Measurements from ENCODE around the gene KRT79. TPM values are rescaled to one million over a fixed set of nuclear protein-coding genes. Genes with fewer than 3 reads are reported as not detected.

Gene KRT79
- polyA plus RNA-seq, 1 donor: not detected

GRCh38 chr12:52817699-52818238, 16.3 kb downstream of the KRT79 start:
- no CpG with 5 or more reads among the region's 2 CpGs for WGBS (ENCODE audit: insufficient coverage, low lambda C conversion rate)

GRCh38 chr12:52817003-52817698, 17.0 kb downstream of the KRT79 start:
- H3K27ac ChIP-seq (ENCODE audit: low read length): no peak overlapping the region
- no peak overlapping the region for H3K4me3 ChIP-seq (ENCODE audit: low read length)
- WGBS (ENCODE audit: insufficient coverage, low lambda C conversion rate): 100% methylated on average over 2 of the region's 8 CpGs
- peaks cover 10% of the 10 kb centered on the region for H3K4me1 ChIP-seq (ENCODE audit: control insufficient read depth, insufficient read depth, low read length)
- no peaks in the 10 kb centered on the region for H3K9me3 ChIP-seq (ENCODE audit: control insufficient read depth, low read depth, low read length)
- DNase-seq: no peak
- no peaks in the 10 kb centered on the region for H3K36me3 ChIP-seq (ENCODE audit: control insufficient read depth, insufficient read depth, low read length)
- no peaks in the 10 kb centered on the region for H3K27me3 ChIP-seq (ENCODE audit: control insufficient read depth, insufficient read depth, low read length)

More at GRCh38 chr12:52817699-52818238, 16.3 kb downstream of the KRT79 start:
- Histone ChIP-seq H3K4me3 (ENCODE audit: low read length) (no peak overlapping the region), H3K27ac (ENCODE audit: low read length) (no peak overlapping the region), H3K27me3 (ENCODE audit: control insufficient read depth, insufficient read depth, low read length) (no peaks in the 10 kb centered on the region), H3K4me1 (ENCODE audit: control insufficient read depth, insufficient read depth, low read length) (peaks cover 13% of the 10 kb centered on the region), H3K9me3 (ENCODE audit: control insufficient read depth, low read depth, low read length) (no peaks in the 10 kb centered on the region), H3K36me3 (ENCODE audit: control insufficient read depth, insufficient read depth, low read length) (no peaks in the 10 kb centered on the region)
- no peak for DNase-seq

GRCh38 chr12:52815676-52816588, 18.2 kb downstream of the KRT79 start:
- no peaks in the 10 kb centered on the region for H3K9me3 ChIP-seq (ENCODE audit: control insufficient read depth, low read depth, low read length)
- H3K27ac ChIP-seq (ENCODE audit: low read length): no peak overlapping the region
- 80% methylated on average over 1 of the region's 9 CpGs for WGBS (ENCODE audit: insufficient coverage, low lambda C conversion rate)
- H3K36me3 ChIP-seq (ENCODE audit: control insufficient read depth, insufficient read depth, low read length): no peaks in the 10 kb centered on the region
- H3K27me3 ChIP-seq (ENCODE audit: control insufficient read depth, insufficient read depth, low read length): peaks cover 4% of the 10 kb centered on the region
- no peak for DNase-seq
- peaks cover 8% of the 10 kb centered on the region for H3K4me1 ChIP-seq (ENCODE audit: control insufficient read depth, insufficient read depth, low read length)
- H3K4me3 ChIP-seq (ENCODE audit: low read length): no peak overlapping the region

- Histone ChIP-seq H3K4me3 (ENCODE audit: low read length) (no peak overlapping the region), H3K36me3 (ENCODE audit: control insufficient read depth, insufficient read depth, low read length) (no peaks in the 10 kb centered on the region), H3K27ac (ENCODE audit: low read length) (no peak overlapping the region), H3K27me3 (ENCODE audit: control insufficient read depth, insufficient read depth, low read length) (peaks cover 4% of the 10 kb centered on the region), H3K9me3 (ENCODE audit: control insufficient read depth, low read depth, low read length) (no peaks in the 10 kb centered on the region), H3K4me1 (ENCODE audit: control insufficient read depth, insufficient read depth, low read length) (peaks cover 8% of the 10 kb centered on the region)
- WGBS (ENCODE audit: insufficient coverage, low lambda C conversion rate): 100% methylated on average over 2 of the region's 4 CpGs
- DNase-seq: no peak
Measured at GRCh38 chr12:52815161-52815560, 18.9 kb downstream of the KRT79 start.

GRCh38 chr12:52814710-52815155, 19.4 kb downstream of the KRT79 start:
- H3K9me3 ChIP-seq (ENCODE audit: control insufficient read depth, low read depth, low read length): no peaks in the 10 kb centered on the region
- peaks cover 8% of the 10 kb centered on the region for H3K4me1 ChIP-seq (ENCODE audit: control insufficient read depth, insufficient read depth, low read length)
- H3K36me3 ChIP-seq (ENCODE audit: control insufficient read depth, insufficient read depth, low read length): no peaks in the 10 kb centered on the region
- 80% methylated on average over 1 of the region's 4 CpGs for WGBS (ENCODE audit: insufficient coverage, low lambda C conversion rate)
- no peak overlapping the region for H3K4me3 ChIP-seq (ENCODE audit: low read length)
- H3K27me3 ChIP-seq (ENCODE audit: control insufficient read depth, insufficient read depth, low read length): peaks cover 4% of the 10 kb centered on the region
- DNase-seq: no peak
- H3K27ac ChIP-seq (ENCODE audit: low read length): no peak overlapping the region

GRCh38 chr12:52813885-52814709, 20.0 kb downstream of the KRT79 start, which contains the start of gene KRT4:
TSS of gene KRT4 (minus strand) at chr12:52814116. CDS start at chr12:52814058, 58 bp downstream.
- Histone ChIP-seq H3K27ac (ENCODE audit: low read length) (no peak within 1 kb of the TSS), H3K27me3 (ENCODE audit: control insufficient read depth, insufficient read depth, low read length) (peaks cover 4% of the 10 kb centered on the region)
- no CpG with 5 or more reads among the region's 15 CpGs for WGBS (ENCODE audit: insufficient coverage, low lambda C conversion rate)

GRCh38 chr12:52813203-52813819, 20.8 kb downstream of the KRT79 start:
- Histone ChIP-seq H3K27me3 (ENCODE audit: control insufficient read depth, insufficient read depth, low read length) (peaks cover 4% of the 10 kb centered on the region), H3K36me3 (ENCODE audit: control insufficient read depth, insufficient read depth, low read length) (no peaks in the 10 kb centered on the region), H3K9me3 (ENCODE audit: control insufficient read depth, low read depth, low read length) (no peaks in the 10 kb centered on the region), H3K4me1 (ENCODE audit: control insufficient read depth, insufficient read depth, low read length) (peaks cover 3% of the 10 kb centered on the region), H3K27ac (ENCODE audit: low read length) (no peak overlapping the region), H3K4me3 (ENCODE audit: low read length) (no peak overlapping the region)
- DNase-seq: no peak
- no CpG with 5 or more reads among the region's 10 CpGs for WGBS (ENCODE audit: insufficient coverage, low lambda C conversion rate)

More at GRCh38 chr12:52813885-52814709, 20.0 kb downstream of the KRT79 start, which contains the start of gene KRT4:
- Histone ChIP-seq H3K4me1 (ENCODE audit: control insufficient read depth, insufficient read depth, low read length) (peaks cover 8% of the 10 kb centered on the region), H3K36me3 (ENCODE audit: control insufficient read depth, insufficient read depth, low read length) (no peaks in the 10 kb centered on the region), H3K4me3 (ENCODE audit: low read length) (no peak within 1 kb of the TSS), H3K9me3 (ENCODE audit: control insufficient read depth, low read depth, low read length) (no peaks in the 10 kb centered on the region)
- DNase-seq: no peak

GRCh38 chr12:52812749-52813148, 21.4 kb downstream of the KRT79 start:
- no CpG with 5 or more reads among the region's 3 CpGs for WGBS (ENCODE audit: insufficient coverage, low lambda C conversion rate)
- no peak for DNase-seq
- H3K27ac ChIP-seq (ENCODE audit: low read length): no peak overlapping the region
- H3K9me3 ChIP-seq (ENCODE audit: control insufficient read depth, low read depth, low read length): no peaks in the 10 kb centered on the region
- H3K4me1 ChIP-seq (ENCODE audit: control insufficient read depth, insufficient read depth, low read length): no peaks in the 10 kb centered on the region
- H3K36me3 ChIP-seq (ENCODE audit: control insufficient read depth, insufficient read depth, low read length): no peaks in the 10 kb centered on the region
- H3K27me3 ChIP-seq (ENCODE audit: control insufficient read depth, insufficient read depth, low read length): peaks cover 4% of the 10 kb centered on the region
- H3K4me3 ChIP-seq (ENCODE audit: low read length): no peak overlapping the region

GRCh38 chr12:52812073-52812400, 22.1 kb downstream of the KRT79 start:
- Histone ChIP-seq H3K4me1 (ENCODE audit: control insufficient read depth, insufficient read depth, low read length) (no peaks in the 10 kb centered on the region), H3K36me3 (ENCODE audit: control insufficient read depth, insufficient read depth, low read length) (no peaks in the 10 kb centered on the region)
- 100% methylated on average over 1 of the region's 4 CpGs for WGBS (ENCODE audit: insufficient coverage, low lambda C conversion rate)

More at GRCh38 chr12:52812073-52812400, 22.1 kb downstream of the KRT79 start:
- H3K27me3 ChIP-seq (ENCODE audit: control insufficient read depth, insufficient read depth, low read length): peaks cover 7% of the 10 kb centered on the region
- no peak overlapping the region for H3K4me3 ChIP-seq (ENCODE audit: low read length)
- no peaks in the 10 kb centered on the region for H3K9me3 ChIP-seq (ENCODE audit: control insufficient read depth, low read depth, low read length)
- DNase-seq: no peak
- H3K27ac ChIP-seq (ENCODE audit: low read length): no peak overlapping the region

All from large intestine (tissue), 3 donors.